Amniotic stem cell (primary cell): ENCODE results near the gene WNT3A.

Experiments used
- DNase-seq: peaks from one replicate; lab custom pipeline; 2025; lab: John Stamatoyannopoulos, UW

WNT3A gene

DNA sequence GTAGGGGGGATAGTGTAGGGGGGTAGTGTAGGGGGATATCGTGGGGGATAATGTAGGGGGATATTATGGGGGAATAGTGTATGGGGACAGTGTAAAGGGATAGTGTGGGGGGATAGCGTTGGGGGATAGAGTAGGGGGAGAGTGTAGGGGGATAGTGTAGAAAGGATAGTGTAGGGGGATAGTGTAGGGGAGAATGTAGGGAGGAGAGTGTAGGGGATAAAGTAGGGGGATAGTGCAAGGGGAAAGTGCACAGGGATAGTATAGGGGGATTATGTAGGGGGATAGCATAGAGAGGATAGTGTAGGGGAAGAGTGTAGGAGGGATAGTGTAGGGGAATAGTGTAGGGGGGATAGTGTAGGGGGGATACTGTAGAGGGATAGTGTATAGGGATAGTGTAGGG lies 63.4 kb downstream of the WNT3A start:
- DNase-seq: no peak

DNA sequence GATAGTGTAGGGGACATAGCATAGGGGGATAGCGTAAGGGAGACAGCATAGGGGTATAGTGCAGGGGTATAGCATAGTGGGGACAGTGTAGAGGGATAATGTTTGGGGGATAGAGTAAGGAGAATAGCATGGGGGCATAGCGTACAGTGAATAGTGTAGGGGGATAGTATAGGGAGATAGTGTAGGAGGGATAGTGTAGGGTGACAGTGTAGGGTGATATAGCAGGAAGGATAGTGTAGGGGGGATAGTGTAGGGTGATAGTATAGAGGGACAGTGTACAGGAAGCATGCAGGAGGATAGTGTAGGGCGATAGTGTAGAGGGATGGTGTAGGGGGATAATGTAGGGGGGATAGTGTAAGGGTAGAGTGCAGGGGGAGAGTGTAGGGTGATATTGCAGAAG lies 64.1 kb downstream of the WNT3A start:
- DNase-seq: no peak

DNA sequence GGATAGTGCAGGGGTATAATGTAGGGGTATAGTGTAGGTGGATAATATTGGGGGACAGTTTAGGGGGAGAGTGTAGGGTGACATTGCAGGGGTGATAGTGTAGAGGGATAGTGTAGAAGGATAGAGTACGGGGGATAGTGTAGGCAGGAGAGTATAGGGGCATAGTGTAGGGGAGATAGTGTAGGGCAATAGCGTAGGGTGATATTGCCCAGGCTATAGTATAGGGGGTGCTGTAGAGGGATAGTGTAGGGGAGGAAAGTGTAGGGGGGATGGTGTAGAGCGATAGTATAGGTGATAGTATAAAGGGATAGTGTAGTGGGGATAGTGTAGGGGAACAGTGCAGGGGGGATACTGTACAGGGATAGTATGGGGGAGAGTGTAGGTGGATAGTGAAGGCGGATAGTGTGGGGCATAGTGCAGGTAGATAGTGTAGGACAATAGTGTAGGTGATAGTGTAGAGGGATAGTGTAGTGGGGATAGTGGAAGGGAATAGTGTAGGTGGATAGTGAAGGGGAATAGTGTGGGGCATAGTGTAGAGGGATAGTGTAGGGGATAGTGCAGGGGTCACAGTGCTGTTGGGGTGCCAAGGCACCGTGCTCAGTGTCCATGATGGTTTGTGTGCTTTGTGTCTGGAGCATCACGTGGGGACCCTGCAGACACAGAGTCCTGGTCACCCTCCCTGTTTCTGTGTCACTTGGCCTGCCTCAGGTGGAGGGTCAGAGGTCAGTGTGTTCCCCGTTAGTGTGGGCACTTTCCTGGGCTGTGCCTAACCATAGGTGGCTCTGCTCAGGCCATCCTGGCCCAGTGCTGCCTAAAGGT lies 65.2 kb downstream of the WNT3A start:
- no peak for DNase-seq

DNA sequence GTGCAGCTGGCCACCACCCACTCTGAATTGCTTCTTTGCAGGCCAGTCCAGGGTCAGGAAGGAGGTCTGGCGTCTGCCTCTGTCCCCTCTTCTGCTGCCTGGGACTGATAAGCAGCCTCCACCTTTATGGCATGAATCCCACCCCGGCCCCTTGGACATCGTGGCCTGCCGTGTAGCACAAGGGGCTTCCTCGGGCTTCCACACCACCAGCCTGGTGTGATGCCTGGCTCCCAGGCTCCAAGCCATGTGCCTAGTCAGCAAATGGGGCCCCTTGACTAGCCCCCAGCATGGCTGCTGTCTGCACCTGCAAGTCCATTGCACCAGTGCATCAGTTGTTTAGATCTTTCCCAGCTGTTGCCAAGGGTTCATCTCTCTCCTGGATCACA lies 65.9 kb downstream of the WNT3A start:
- DNase-seq: no peak

DNA sequence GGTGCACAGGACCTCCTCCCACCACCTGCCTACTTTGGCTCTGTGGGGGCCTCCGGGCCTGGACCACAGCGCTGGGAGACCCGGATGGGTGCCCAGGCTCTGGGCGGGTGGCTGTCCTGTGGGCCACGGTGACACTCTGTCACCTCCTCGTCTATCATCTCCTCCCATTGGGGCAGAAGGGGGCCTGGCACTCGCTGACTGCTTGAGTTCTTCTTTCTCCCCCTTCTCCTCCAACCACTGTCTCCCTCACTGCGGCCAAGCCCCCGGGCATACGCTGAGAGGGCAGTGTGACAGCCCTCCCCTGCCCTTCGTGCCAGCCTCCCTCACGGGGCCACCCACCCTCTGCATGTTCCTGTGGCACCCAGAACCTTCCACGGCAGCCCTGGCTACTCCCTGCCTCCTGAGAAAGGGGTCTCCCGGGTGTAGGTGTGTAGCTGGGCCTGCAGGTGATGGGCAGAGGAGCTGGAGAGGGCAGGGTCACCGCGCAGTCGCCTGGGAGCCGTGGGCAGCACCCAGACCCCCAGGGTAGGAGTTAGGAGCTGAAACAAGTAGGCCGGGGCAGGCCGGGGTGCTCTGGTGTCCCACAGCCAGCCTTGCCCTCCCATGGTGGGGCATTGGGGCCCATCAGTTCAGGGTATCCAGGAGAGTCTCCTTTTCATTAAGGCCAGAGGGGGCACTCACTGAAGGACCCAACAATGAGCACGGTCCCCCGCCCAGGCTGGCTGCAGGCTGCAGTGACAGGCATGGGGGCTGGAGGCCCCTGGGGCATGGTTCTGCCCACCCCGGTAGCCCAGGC lies 66.5 kb downstream of the WNT3A start:
- no peak for DNase-seq

DNA sequence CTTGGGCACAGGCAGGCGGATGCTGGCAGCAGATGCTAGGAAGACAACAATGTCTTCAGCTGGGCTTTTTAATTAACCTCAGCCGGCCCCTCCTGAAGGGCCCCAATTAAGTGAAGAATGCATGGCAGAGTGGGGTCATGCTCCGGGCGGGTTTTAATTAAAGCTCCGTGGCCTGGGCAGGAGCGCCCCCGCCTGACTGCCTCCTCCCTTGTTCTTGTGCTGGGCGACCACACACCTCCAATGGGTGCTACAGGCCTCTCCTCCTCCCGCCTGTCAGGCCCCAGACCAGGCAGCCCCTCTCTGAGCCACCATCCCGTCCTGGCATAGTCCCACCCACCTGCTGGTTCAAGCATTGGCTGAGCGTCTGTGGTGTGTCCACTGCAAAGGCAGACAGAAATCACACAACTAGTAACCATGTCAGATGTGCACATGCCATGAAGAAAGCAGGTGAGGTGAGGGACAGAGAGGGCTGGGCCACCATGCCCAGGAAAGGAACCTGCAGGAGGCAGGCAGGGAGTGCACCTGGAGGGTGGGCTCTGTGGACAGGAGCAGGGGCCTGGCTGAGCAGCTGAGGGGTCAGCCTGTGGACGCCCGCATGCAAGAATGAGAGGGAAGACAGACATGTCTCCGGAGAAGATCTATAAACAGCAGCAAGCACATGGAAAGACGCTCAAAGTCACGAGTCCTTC lies 67.2 kb downstream of the WNT3A start:
- DNase-seq: no peak

DNA sequence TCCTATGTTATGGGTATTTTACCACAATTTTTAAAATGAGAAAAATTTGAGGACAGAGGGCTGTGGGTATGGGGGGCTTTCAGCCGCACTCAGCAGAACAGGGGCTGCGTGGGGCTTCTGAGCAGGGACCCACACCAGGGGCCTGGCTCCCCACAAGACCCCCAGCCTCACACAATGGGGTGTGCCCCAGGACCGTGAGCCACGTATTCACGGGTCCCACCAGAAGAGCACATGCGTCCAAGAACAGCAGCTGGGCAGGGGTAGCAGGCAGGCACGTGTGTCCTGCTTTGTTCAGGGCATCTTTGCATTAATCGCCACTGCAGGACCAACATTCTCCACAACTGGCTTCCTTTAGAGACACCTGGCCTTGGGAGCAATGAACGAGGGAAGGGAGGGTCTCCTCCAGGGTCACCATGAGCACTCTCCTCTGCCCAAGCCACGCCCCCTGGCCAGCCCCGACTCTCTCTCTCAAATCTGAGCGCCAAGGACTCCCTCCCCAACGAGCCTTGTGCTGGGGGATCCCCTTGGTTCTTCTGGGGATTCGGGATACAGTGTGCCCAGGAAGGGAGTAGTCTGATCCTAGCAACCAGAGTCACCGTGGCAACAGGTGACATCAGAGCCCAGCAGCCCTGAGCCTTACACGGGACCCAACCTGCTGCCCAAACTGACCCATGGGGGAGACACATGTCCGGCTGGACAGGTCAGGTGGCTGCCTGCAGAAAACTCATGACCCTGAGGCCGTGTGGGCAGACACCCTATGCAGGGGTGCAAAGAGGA lies 68.3 kb downstream of the WNT3A start:
- DNase-seq: no peak

DNA sequence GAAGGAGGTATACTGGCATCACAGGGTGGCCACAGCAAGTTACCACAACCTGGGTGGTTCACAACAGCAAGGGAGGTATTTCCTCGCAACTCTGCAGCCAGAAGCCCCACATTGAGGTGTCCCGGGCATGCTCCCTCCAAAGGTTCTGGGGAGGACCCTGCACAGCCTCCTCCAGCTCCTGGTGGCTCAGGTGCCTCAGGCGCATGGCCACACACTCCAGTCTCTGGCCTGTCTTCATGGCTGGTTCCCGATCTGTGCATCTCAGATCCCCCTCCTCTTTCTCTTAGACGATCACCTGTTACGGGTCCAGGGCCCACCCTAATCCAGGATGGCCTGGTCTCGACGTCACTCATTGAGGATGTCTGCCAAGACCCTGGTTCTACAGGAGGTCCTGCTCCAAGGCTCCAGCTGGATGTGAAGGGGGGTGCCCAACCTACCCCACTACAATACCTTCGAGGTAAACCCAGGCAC lies 69.0 kb downstream of the WNT3A start:
- no peak for DNase-seq

DNA sequence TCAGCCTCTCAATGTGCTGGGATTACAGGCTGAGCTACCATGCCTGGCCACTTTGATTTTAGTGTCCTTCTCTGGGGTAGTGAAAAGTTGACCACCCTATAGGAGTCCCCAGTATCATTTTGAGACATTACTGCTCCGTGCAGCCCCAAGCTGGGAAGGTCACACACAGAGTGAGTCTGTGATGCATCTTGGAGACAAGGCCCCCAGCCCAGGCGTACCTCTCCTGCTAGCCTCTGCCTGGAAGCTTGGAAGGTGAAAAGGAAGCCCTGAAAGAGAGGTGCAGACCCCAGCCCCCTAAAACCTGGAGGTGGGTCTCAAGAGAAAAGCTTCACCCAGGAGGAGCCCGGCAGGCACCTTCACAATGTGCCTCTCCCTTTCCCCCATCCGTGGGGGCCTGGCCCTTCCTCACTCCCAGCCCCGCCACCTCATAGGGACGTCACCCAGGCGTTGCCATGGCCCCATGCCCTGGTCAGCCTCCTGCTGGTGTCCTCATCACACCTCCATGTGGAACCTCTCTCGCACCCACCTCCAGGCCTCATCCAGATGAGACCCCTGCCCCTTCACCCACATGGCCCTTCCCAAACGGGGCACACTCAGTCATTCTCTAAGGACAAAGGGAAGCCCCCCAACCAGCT lies 70.1 kb downstream of the WNT3A start:
- DNase-seq: no peak

DNA sequence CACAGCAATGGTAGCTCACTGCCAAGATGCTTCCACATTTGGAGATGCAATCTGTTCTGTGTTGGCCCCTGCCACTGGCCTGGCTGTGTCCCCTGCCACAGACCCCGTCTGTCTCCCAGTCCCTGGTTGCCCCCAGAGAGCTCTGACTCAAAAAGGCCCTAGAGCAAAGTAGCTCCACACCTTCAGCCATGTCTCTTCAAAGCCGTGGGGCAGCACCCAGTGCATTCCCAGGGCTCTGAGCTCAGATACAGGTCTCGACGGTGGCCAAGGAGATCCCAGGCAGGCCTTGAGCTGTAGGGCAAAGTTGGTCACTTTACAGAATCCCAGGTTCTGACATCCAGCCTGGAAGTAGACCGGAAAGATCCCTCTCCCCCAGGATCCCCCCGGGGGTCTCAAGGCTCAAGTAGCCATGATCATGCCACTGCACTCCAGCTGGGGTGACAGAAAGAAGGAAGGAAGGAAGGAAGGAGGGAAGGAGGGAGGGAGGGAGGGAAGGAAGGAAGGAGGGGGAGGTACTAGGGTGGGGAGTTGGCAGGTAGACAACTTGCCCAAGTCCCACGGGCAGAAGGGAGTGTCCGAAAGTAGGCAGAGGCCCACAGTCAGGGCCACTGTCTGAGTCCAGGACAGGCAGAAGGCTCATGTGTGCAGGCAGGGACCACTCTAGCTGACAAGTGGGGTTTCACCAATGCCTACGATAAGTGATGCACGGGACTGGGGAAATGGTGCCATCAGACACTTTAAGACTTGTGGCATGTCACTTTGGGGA lies 71.0 kb downstream of the WNT3A start:
- DNase-seq: no peak

DNA sequence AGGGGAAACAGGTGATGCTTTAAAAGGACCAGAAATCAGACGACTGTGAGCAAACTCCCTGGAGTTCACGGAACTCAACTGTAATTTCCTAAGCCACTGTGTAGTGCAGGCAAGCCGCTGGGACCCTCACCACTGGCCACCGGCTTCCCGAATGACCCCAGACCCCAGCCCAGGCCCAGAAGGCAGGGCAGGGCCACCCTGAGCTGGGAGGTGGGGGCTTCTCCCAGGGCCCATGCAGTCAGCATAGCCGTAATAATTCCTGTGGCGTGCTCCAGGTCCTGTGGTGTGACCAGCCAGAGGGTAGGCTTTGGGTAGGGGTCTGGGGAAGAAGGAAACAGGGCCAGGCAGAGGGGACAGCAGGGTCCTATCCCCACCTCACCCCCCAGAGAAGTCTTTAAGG lies 72.2 kb downstream of the WNT3A start:
- DNase-seq: no peak

DNA sequence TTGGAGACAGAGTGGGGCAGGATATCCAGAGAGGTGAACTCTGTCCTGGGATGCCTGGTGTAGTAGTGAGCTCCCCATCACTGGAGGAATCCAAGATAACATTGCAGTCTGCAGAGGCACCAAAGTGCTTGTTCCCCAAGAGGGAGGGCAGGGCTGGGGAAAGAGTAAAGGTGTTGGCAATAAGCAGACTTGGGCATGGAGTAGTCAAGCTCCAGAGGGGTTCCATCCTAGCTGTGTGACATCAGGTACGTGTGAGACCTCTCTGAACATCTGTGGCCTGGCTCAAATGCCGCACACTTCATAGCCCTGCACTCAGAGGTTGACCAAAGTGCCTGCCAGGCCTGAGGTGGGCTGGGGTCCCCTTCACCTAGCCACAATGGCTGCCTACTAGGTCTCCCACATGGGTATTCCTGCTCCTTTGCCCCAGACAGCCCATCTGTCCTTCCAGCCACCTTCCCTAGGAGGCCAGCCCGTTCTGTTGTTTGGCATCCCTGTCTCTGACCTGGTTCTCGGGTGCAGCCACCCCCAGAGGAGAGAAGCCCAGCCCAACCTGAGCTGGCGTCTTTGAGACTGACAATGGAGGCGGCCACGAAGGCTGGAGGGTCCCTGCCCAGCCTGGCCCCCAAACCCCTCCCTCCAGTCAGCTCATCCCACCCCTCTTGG lies 72.9 kb downstream of the WNT3A start:
- DNase-seq: no peak

DNA sequence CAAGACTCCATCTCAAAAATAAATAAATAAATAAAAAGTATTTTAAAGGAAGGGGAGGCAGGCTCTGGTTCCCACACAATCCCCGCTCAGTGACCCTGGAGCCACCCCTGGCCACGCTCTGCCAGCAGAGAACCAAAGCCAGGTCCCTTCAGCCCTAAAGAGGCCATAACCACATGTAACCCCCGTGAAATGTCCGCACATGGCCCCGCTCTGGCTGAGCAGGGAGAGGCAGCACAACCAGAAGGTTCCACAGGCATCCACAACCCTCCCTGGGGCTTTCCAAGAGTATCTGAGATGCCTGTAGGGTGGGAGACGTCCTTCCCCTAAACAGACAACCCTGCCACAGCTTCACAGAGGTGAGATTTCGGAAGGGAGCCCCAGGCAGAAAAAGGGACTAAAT lies 74.3 kb downstream of the WNT3A start:
- no peak for DNase-seq

DNA sequence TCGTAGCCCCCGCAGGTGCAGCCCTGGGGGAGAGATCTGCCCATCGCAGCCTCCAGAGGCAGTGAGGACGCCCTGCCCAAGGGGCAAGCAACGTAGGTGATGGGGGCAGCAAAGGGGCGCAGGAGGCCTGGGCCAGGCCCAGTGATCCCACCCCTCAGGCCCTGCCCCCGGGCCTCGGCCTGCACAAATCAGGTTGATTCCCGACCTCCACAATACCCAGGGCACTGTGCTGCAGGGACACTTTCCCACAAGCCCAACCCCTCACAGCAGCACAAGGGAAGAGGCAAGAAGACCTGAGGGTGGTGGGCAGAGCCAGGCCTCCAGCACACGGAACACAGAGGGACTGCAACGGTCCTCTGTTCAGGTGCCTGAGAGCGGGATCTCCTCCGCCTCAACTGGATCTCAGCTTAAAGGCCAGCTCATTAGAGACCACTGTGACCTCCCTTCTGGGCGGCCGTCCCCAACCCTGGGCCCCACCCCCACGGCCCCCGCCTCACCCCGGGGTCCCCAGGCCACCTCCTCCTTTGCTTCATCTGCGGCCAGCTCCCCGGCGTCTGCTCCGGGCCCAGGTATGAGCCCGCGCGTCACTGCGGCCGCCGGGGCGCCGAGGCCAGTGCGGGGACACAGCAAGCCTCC lies 74.9 kb downstream of the WNT3A start:
- DNase-seq: no peak

DNA sequence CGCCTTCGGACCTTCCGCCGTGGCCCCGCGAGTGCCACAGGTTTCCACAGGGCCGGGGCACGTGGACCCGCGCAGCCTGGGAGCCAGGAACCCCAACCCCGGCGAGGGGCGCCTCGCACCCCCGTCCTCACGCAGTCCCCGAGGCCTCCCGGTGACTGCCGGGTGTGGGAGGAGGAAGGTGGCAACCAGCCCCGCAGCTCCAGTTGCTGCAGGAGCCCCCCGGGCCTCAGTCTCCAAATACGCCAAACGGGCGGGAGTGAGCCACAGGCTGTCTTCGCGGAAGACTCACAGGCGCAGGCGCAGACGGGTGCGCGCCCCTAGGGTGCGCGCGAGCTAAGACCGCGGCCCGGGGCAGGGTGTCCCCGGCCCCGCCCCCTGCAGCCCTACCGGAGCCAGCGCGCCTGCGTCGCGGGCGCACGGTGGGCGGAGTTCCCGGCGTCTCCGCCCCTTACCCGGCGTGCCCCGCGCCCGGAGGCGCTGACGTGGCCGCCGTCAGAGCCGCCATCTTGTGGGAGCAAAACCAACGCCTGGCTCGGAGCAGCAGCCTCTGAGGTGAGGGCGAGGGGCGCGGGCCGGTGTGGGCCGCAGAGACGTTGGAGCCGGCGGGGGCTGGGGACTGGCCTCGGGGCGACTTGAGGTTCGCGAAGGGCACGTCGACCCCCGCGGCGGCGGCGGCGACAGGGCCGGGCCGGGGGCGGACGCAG lies 75.6 kb downstream of the WNT3A start, which contains the start of gene ARF1:
TSS of gene ARF1 (plus strand) at position 495 of the 704 bp plus-strand sequence. CDS start 14,407 bp downstream, outside the sequence.
- peak; percentile 71 for DNase-seq

DNA sequence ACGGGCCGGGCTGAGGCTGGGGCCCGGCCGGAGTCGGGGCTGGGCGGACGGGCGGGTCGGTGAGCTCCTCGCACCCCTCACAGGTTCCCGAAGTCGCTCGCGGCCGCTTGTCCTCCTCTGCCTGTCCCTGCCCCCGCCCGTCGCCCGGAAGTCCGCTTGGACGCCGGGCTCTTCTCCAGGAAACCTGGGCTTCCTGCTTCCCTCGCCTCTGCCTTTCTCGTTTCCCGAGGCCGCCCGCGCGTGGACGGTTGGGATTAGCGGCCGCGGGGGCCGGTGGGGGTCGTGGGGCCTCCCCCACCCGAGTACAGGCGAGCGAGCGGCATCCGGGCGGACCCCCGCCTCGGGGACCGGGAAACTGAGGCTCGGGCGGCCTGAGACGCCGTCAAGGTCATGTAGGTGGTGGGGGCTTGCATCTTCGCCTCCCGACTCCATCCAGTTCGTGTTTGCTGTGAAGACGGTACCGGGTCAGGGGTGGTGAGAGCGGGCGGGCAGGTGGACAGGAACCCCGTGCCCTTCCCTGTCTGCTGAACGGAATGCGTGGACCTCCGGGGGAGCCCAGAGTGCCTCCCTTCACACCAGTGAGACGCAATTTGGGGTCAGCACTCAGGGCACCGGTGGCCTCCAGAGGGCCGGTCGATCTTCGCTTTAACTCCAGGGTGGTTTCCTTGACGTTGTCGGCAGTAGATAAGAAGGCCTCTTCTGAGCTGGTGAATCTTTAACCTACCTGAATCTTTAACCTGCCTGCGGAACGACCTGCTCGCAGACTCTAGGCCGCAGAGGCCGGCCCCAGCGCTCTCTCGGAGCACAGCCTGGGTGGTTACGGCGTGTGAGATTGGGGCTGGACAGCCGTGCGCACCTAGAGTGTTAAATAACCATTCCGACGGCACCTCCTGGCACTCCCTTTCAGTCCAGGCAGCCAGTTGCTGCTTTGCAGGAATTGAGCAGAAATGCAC lies 76.4 kb downstream of the WNT3A start:
- no peak for DNase-seq

DNA sequence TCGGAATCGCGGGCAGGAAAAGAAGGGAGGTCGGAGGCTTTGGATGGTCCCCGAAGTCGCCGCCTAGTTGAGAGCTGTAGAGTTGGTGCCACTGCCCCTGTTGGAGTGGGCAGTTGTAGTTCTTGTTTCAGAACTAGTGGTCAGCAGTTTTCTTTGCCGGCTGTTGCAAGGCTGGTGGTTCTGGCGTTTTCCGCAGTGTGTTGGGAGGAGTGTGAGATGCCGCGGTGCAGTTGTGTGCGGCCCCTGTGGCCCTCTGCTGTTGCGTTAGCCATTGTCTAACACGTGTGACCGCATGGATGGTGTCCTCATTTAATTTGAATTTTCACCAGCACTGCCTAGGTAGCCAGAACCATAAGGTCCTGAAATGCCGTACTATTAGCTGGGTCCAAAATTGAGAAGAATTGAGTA lies 77.1 kb downstream of the WNT3A start:
- DNase-seq: no peak

DNA sequence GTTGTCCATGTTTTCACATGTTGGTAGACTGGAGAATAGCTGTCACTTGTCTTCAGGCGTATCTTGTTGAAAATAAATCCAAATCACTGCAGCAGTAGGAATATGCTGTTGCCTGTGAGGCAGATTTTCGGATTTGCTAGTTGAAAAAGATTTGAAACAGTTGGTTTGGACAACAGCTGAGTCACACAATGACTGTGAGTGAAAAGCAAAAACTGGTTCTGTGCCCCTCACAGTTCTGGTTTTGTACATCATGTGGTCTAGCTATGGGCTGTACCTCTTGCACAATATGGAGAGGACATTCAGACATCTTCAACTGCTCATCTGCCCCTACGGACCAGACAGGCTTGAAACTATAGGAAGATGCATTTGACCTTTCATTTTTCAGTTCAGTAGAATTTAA lies 77.5 kb downstream of the WNT3A start:
- no peak for DNase-seq
